HEK293 (cell line): ENCODE results near the gene FOXE3.

Source experiments
- CTCF ChIA-PET: fragments of 350-600 bp; formaldehyde crosslinking; extraction: SDS; loops from one replicate; lab custom pipeline; 2021; ENCODE audit warnings: antibody characterized with exemption; lab: Yijun Ruan, JAX
- POLR2A ChIA-PET: fragments of 300-600 bp; formaldehyde crosslinking; extraction: SDS; loops from one replicate; lab custom pipeline; 2020; ENCODE audit warnings: antibody characterized with exemption, inconsistent platforms; lab: Yijun Ruan, JAX
- H3K27ac ChIP-seq: fragments of 200-500 bp; sonication (Bioruptor generic); 2 replicates; pipeline ENCODE4 v1.5.1; 2014; ENCODE audit warnings: low read depth, low read length, control low read depth, inconsistent platforms; ENCODE audit errors: extremely low read depth
- H3K36me3 ChIP-seq, 2 experiments: fragments of 200-500 bp in 1 of 2; sonication (Bioruptor generic) in 1 of 2; 1 replicate in 1 of 2; 2 replicates in 1 of 2; pipeline ENCODE4 v1.5.1; 2014 to 2017; ENCODE audit warnings: inconsistent platforms in 2 of 2, low read length in 2 of 2; ENCODE audit not compliant: control insufficient read depth in 2 of 2, insufficient read depth in 1 of 2
- H3K4me1 ChIP-seq: fragments of 200-500 bp; sonication (Bioruptor generic); 2 replicates; pipeline ENCODE4 v1.5.1; 2014; ENCODE audit warnings: mild to moderate bottlenecking, low read length, inconsistent platforms; ENCODE audit not compliant: control insufficient read depth, insufficient read depth
- H3K4me3 ChIP-seq: 2 replicates; pipeline ENCODE4 v1.5.1; 2011; ENCODE audit warnings: low read depth, mild to moderate bottlenecking, control low read depth, low read length, moderate library complexity
- H3K9me3 ChIP-seq: fragments of 200-500 bp; sonication (Bioruptor generic); 2 replicates; pipeline ENCODE4 v1.5.1; 2014; ENCODE audit warnings: low read depth, low read length, inconsistent platforms; ENCODE audit not compliant: control insufficient read depth, insufficient read depth
- GLIS1 ChIP-seq: fragments of 450-650 bp; formaldehyde crosslinking; IDR thresholded peaks from 2 replicates; pipeline ENCODE4 v1.5.1; 2016; ENCODE audit warnings: missing biosample characterization, missing genetic modification characterization
- HOXD13 ChIP-seq: sonication (generic); formaldehyde crosslinking; IDR thresholded peaks from 2 replicates; pipeline ENCODE4 v1.8.0; 2022; ENCODE audit warnings: missing genetic modification reagents, borderline replicate concordance
- IKZF3 ChIP-seq: fragments of 450-650 bp; IDR thresholded peaks from 2 replicates; pipeline ENCODE4 v1.5.0; 2018; ENCODE audit warnings: missing biosample characterization, mild to moderate bottlenecking, missing genetic modification characterization, moderate library complexity
- KLF7 ChIP-seq: fragments of 450-650 bp; formaldehyde crosslinking; IDR thresholded peaks from 2 replicates; pipeline ENCODE4 v1.5.1; 2016; ENCODE audit warnings: missing biosample characterization, missing genetic modification characterization, borderline replicate concordance
- PATZ1 ChIP-seq: fragments of 450-650 bp; formaldehyde crosslinking; IDR thresholded peaks from 2 replicates; pipeline ENCODE4 v1.5.1; 2016; ENCODE audit warnings: missing biosample characterization, missing genetic modification characterization
- PRDM1 ChIP-seq: fragments of 450-650 bp; formaldehyde crosslinking; IDR thresholded peaks from 2 replicates; pipeline ENCODE4; 2016; ENCODE audit warnings: missing biosample characterization, missing genetic modification characterization
- YY1 ChIP-seq: fragments of 450-650 bp; formaldehyde crosslinking; IDR thresholded peaks from 2 replicates; pipeline ENCODE4 v1.5.1; 2018; ENCODE audit warnings: missing biosample characterization, missing genetic modification characterization
- ZBTB6 ChIP-seq: fragments of 450-650 bp; formaldehyde crosslinking; IDR thresholded peaks from 2 replicates; pipeline ENCODE4 v1.5.1; 2017; ENCODE audit warnings: missing biosample characterization, missing genetic modification characterization
- ZFP37 ChIP-seq: fragments of 450-650 bp; formaldehyde crosslinking; IDR thresholded peaks from 2 replicates; pipeline ENCODE4 v1.5.1; 2016; ENCODE audit warnings: missing biosample characterization, missing genetic modification characterization
- ZNF169 ChIP-seq: fragments of 450-650 bp; formaldehyde crosslinking; IDR thresholded peaks from 2 replicates; pipeline ENCODE4 v1.5.1; 2016; ENCODE audit warnings: missing biosample characterization, missing genetic modification characterization
- ZNF174 ChIP-seq: fragments of 450-650 bp; formaldehyde crosslinking; IDR thresholded peaks from 2 replicates; pipeline ENCODE4 v1.5.0; 2017; ENCODE audit warnings: missing biosample characterization, mild to moderate bottlenecking, missing genetic modification characterization
- ZNF202 ChIP-seq: fragments of 450-650 bp; formaldehyde crosslinking; IDR thresholded peaks from 2 replicates; pipeline ENCODE4 v1.5.1; 2016; ENCODE audit warnings: missing biosample characterization, missing genetic modification characterization, borderline replicate concordance
- ZNF23 ChIP-seq: fragments of 450-650 bp; formaldehyde crosslinking; IDR thresholded peaks from 2 replicates; pipeline ENCODE4 v1.5.1; 2016; ENCODE audit warnings: missing biosample characterization, missing genetic modification characterization, borderline replicate concordance
- ZNF239 ChIP-seq: fragments of 450-650 bp; formaldehyde crosslinking; IDR thresholded peaks from 2 replicates; pipeline ENCODE4 v1.5.1; 2016; ENCODE audit warnings: missing biosample characterization, missing genetic modification characterization
- ZNF274 ChIP-seq, 2 experiments: fragments of 200-500 bp in 1 of 2; fragments of 450-650 bp in 1 of 2; sonication (Bioruptor generic) in 1 of 2; formaldehyde crosslinking in 1 of 2; IDR thresholded peaks; 2 replicates each; pipeline versions ENCODE4 v1.5.1 to v1.6.1; 2014 to 2016; ENCODE audit warnings: borderline replicate concordance in 1 of 2, inconsistent platforms in 1 of 2, low read length in 1 of 2, missing biosample characterization in 1 of 2, missing genetic modification characterization in 1 of 2
- ZNF423 ChIP-seq: fragments of 450-650 bp; formaldehyde crosslinking; IDR thresholded peaks from 2 replicates; pipeline ENCODE4 v1.5.1; 2016; ENCODE audit warnings: missing biosample characterization, missing genetic modification characterization
- ZNF514 ChIP-seq: fragments of 450-650 bp; formaldehyde crosslinking; IDR thresholded peaks from 2 replicates; pipeline ENCODE4 v1.5.1; 2016; ENCODE audit warnings: missing biosample characterization, missing genetic modification characterization
- ZNF561 ChIP-seq: fragments of 450-650 bp; IDR thresholded peaks from 2 replicates; pipeline ENCODE4 v1.5.1; 2018; ENCODE audit warnings: missing biosample characterization, missing genetic modification characterization, borderline replicate concordance
- ZNF626 ChIP-seq: fragments of 450-650 bp; sonication (Bioruptor Pico); formaldehyde crosslinking; IDR thresholded peaks from 2 replicates; pipeline ENCODE4 v1.5.1; 2018; ENCODE audit warnings: missing biosample characterization, missing genetic modification characterization, inconsistent platforms
- ZNF677 ChIP-seq: fragments of 450-650 bp; IDR thresholded peaks from 2 replicates; pipeline ENCODE4 v1.5.0; 2018; ENCODE audit warnings: missing biosample characterization, mild to moderate bottlenecking, missing genetic modification characterization, moderate library complexity
- ZNF791 ChIP-seq: fragments of 450-650 bp; formaldehyde crosslinking; IDR thresholded peaks from 2 replicates; pipeline ENCODE4 v1.5.1; 2016; ENCODE audit warnings: missing biosample characterization, missing genetic modification characterization
- ZNF792 ChIP-seq: fragments of 450-650 bp; formaldehyde crosslinking; IDR thresholded peaks from 2 replicates; pipeline ENCODE4 v1.5.1; 2016; ENCODE audit warnings: missing biosample characterization, missing genetic modification characterization
- ZSCAN4 ChIP-seq: fragments of 450-650 bp; formaldehyde crosslinking; IDR thresholded peaks from 2 replicates; pipeline ENCODE4 v1.5.1; 2017; ENCODE audit warnings: missing biosample characterization, missing genetic modification characterization

FOXE3 gene

GRCh38 chr1:47415728-47416318 is at the start of gene FOXE3:
Gene FOXE3, plus strand, starts transcription at chr1:47416285. Its CDS starts 31 bp downstream, at chr1:47416316.
- TF ChIP-seq ZNF239 (tag by site-specific recombination) (no peak), PATZ1 (tag by site-specific recombination) (no peak), ZNF202 (tag by site-specific recombination) (no peak), HOXD13 (no peak), ZFP37 (tag by site-specific recombination) (no peak), ZNF514 (tag by site-specific recombination) (no peak), ZNF792 (tag by site-specific recombination) (no peak), KLF7 (tag by site-specific recombination) (no peak)
- ChIA-PET CTCF (interaction anchor here (0.8 to 1.6 kb wide), 3 partner anchors 8 to 26 kb away, joined by 3 to 13 read pairs (median 4); no protein-coding TSS in a partner anchor), POLR2A (no interaction called here)
- Histone ChIP-seq H3K27ac (no peak within 1 kb of the TSS), H3K9me3 (no peaks in the 10 kb centered on the region), H3K4me3 (peak within 1 kb of the TSS; percentile 10; the same call in 1 of the 2 replicates), H3K4me1 (no peaks in the 10 kb centered on the region), H3K36me3 (no peaks in the 10 kb centered on the region)

GRCh38 chr1:47367651-47368050 is 48.4 kb upstream of the FOXE3 start:
- Histone ChIP-seq H3K9me3 (no peaks in the 10 kb centered on the region), H3K27ac (no peak overlapping the region), H3K4me1 (no peaks in the 10 kb centered on the region), H3K36me3 (peaks cover 25 to 36% of the 10 kb centered on the region in 2 experiments; a peak in 2 of 3 replicates), H3K4me3 (no peak overlapping the region)
- POLR2A ChIA-PET = no interaction called here
- TF ChIP-seq GLIS1 (tag by site-specific recombination) (no peak), ZNF677 (no peak), ZNF169 (tag by site-specific recombination) (no peak), ZNF791 (no peak), ZNF274 (IDR thresholded peaks at IDR 0.05; ENCODE audit: low read length) (no peak), ZNF274 (tag by site-specific recombination; IDR thresholded peaks at IDR 0.05; ENCODE audit: borderline replicate concordance) (no peak), ZNF626 (no peak), IKZF3 (tag by site-specific recombination) (no peak)
- CTCF ChIA-PET = interaction anchor here (0.8 to 1.2 kb wide), 5 partner anchors 15 to 358 kb away, joined by 3 to 6 read pairs (median 3); partner anchors contain the start of gene FOXD2

- POLR2A ChIA-PET = interaction anchor here (1.0 kb wide), 1 partner anchor 57 kb away, joined by 3 read pairs; the partner anchor contains the start of gene STIL
- TF ChIP-seq ZNF561 = no peak
- TF ChIP-seq PRDM1 (tag by site-specific recombination) = peak; percentile 97
- no peak for TF ChIP-seq ZNF23
- no peak for TF ChIP-seq ZBTB6
- TF ChIP-seq ZNF169 (tag by site-specific recombination) = no peak
- no peak for TF ChIP-seq ZSCAN4 (tag by site-specific recombination)
- TF ChIP-seq YY1 (tag by site-specific recombination) = no peak
- no peak for TF ChIP-seq ZNF174 (tag by site-specific recombination)
- no peak for TF ChIP-seq ZNF423
- H3K27ac ChIP-seq = no peak overlapping the region
- no peaks in the 10 kb centered on the region for H3K4me1 ChIP-seq
- no peaks in the 10 kb centered on the region for H3K9me3 ChIP-seq
- CTCF ChIA-PET = interaction anchor here (0.6 to 1.1 kb wide), 3 partner anchors 210 to 355 kb away, joined by 4 to 7 read pairs (median 4); no protein-coding TSS in a partner anchor
- H3K4me3 ChIP-seq = no peak overlapping the region
- H3K36me3 ChIP-seq = peaks cover 44 to 67% of the 10 kb centered on the region in 2 experiments
Observed at GRCh38 chr1:47371016-47371517, 45.0 kb upstream of the FOXE3 start.
